KOPT-K1 (cell line): ENCODE results near the gene KRTCAP2.
"Not testable (repeated sequence)": the region's sequence is repeated elsewhere in the genome, so short reads cannot be mapped to it uniquely, and the experiment has no call there.

Experiments used
- H3K27ac ChIP-seq: fragments of 200-600 bp; sonication (generic); 2 replicates; pipeline ENCODE4 v1.5.1; 2016; ENCODE audit warnings: antibody characterized with exemption, mild to moderate bottlenecking, low read depth, low read length; ENCODE audit not compliant: poor library complexity, severe bottlenecking
- H3K36me3 ChIP-seq: fragments of 200-600 bp; sonication (generic); 2 replicates; pipeline ENCODE4 v1.5.1; 2017; ENCODE audit warnings: antibody characterized with exemption, mild to moderate bottlenecking, low read length, moderate library complexity; ENCODE audit not compliant: insufficient read depth
- H3K9me3 ChIP-seq: fragments of 200-600 bp; sonication (generic); 2 replicates; pipeline ENCODE4 v1.5.1; 2017; ENCODE audit warnings: antibody characterized with exemption, low read length, mild to moderate bottlenecking; ENCODE audit not compliant: insufficient read depth, poor library complexity, severe bottlenecking

The KRTCAP2 gene

DNA sequence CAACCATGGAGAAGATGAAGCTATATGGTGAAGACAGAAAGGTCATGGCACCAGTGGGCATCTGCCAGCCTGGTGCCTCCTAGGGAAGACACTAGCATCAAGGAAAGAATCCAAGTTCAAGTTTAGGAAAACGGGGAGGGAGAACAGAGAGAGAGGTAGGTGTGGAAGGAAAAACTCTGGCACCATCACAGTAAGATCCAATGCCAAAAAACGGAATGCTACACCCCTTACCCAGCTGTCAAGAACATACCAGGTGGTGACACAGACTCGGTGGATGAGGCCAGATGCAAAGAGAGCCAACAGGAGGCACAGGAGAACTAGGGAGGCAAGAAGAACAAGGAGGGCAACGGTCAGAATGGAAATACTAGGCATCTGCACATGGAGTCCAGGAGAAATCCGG is 3.6 kb downstream of the KRTCAP2 start:
- no peak overlapping the region for H3K27ac ChIP-seq

DNA sequence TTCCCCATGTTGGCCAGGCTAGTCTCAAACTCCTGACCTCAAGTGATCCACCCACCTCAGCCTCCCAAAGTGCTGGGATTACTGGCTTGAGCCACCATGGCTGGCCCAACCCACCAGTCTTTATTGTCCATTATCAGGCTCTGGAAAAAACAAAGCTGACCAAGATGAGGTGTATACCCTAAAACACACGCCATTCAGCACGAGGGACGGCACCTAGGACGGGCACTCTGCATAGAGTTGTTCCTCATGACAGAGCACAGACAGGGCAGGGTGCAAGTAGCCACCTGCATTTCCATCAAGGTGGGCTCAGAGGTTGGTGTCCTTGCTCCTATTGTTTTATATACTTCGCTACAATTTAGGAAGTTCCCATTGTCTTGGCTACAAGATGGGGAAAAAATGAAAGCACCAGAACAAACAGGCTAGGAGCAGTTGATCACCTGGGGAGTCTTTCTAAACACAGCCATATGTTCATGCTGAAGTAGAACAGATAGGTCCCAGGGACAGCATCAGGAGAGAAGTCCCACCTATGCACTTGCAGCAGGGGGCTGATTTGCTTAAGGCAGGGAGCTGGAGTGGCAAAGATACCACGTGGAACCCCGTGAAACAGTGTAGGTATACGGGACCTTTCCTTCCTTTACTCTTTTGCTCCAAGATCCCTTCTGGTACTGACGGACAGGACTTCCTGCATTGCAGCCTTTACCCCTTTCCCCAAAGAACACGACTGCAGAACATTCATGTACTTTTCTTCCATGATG is 4.5 kb downstream of the KRTCAP2 start:
- H3K36me3 ChIP-seq = peaks cover 19% of the 10 kb centered on the region; the same call in 1 of the 2 replicates
- no peaks in the 10 kb centered on the region for H3K9me3 ChIP-seq
- no peak overlapping the region for H3K27ac ChIP-seq

More for the DNA sequence above, 3.6 kb downstream of the KRTCAP2 start:
- no peaks in the 10 kb centered on the region for H3K9me3 ChIP-seq
- peaks cover 19% of the 10 kb centered on the region; the same call in 1 of the 2 replicates for H3K36me3 ChIP-seq

DNA sequence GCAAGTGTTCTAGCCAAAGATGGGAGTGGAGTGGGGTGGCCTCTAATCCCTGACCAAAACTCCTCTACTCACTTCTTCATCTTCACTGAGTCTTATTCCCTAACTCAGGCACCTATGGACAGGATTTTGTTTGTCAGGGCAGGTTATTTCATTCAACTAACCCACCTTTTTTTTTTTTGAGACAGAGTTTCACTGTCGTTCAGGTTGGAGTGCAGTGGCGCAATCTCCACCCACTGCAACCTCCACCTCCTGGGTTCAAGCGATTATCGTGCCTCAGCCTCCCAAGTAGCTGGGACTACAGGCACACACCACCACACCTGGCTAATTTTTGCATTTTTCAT is 5.0 kb downstream of the KRTCAP2 start:
- not testable (repeated sequence) for H3K9me3 ChIP-seq, H3K27ac ChIP-seq
- H3K36me3 ChIP-seq = peaks cover 19% of the 10 kb centered on the region; the same call in 1 of the 2 replicates

DNA sequence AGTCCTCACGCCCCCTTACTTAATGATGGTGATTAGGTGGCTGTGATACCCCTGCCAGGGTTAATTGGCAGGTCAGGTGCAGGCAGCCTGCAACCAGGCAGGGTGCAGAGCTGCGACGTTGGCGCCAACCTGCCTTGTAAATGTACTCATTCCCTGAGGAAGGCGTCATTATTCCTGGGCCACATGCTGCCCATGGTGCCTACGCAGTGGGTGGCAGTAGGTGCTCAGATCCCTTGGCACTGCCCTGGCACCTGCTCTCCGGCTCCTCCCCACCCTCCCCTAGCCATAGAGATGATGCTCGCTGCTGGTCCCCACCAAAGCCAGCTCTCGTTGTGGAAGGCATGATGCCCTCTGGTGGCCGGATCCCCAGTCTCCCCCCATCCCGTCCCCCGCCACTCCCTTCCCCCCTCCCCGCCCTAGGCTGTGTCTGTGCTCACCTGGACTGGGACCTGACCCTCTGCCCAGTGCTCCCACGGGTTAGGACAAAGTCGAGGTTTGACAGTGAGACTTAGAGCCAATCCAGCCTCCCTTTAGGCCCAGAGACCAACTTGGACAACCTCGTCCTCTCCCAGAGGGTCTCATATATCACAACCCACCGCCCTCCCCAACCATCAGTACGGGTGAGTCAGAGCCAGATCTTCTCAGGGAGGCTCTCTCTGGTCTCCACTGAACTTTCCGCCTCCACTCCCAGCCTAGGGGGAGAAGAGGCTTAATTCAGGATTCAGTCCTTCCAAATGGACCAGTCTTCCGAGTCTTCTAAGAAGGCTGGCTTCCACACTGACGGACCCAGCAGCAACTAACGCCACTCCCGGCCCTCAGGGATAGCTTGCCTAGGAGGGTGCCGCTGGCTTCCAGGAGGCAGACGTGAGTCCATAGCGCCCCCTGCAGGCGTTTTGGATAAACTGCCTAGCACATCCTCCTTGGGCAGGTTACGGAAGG is 5.7 kb downstream of the KRTCAP2 start:
- Histone ChIP-seq H3K9me3 (no peaks in the 10 kb centered on the region), H3K27ac (peak overlapping the region; percentile 28), H3K36me3 (peaks cover 19% of the 10 kb centered on the region; the same call in 1 of the 2 replicates)

DNA sequence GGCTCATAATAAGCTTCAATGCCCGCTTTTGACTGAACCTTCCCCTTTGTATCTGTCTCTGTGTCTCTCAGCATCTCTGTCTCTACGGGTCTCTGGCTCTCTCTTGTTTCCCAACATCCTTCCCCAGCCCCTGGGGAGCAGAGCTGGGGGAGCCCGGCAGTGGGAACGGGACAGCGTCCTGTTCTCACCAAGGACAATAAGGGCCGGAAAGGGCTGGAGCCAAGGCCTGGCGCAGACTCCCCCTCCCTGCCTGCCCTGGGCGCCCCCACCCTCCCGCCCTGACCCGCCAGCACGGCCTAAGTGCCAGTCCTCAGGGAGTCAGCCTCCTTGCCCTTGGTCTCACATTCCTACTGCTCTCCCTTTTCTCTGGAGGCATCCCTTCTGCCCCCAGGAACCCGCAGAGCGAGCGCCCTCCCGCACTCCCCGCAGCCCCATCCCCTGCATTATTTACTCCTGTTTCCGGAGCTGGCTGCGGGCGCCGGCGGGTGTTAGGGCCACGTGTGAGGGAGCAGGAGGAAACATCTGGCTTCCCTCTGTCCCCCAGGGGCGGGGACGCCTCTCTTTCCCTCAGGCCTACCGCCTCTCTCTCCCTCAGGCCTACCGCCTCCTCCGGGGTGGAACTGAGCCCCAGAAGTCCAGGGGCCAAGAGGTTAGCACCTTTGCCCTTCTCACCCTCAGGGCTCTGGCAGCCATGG is 6.5 kb downstream of the KRTCAP2 start:
- H3K36me3 ChIP-seq = peaks cover 19% of the 10 kb centered on the region; the same call in 1 of the 2 replicates
- H3K9me3 ChIP-seq = no peaks in the 10 kb centered on the region
- peak overlapping the region; percentile 28 for H3K27ac ChIP-seq

DNA sequence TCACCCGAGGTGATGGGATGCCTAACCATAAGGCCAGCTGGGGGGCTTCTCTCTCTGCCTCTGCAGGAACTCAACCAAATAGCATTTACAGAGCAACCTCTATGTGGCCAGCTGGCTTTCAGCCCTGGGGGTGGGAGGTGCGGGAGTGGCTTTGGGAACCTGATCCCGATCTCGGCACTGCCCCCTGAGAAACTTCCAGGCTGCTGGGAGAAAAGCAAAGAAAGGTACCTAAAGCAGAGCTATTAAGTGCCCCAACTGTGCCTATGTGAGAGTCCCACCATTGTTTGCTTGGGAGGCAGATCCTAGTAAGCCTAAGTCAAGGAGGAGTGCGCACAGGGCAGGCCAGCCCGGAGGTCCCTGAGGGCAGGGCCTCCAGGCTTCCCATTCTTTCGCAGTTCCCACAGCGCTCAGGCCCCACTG is 7.0 kb downstream of the KRTCAP2 start:
- Histone ChIP-seq H3K27ac (no peak overlapping the region), H3K9me3 (no peaks in the 10 kb centered on the region), H3K36me3 (peaks cover 19% of the 10 kb centered on the region; the same call in 1 of the 2 replicates)

DNA sequence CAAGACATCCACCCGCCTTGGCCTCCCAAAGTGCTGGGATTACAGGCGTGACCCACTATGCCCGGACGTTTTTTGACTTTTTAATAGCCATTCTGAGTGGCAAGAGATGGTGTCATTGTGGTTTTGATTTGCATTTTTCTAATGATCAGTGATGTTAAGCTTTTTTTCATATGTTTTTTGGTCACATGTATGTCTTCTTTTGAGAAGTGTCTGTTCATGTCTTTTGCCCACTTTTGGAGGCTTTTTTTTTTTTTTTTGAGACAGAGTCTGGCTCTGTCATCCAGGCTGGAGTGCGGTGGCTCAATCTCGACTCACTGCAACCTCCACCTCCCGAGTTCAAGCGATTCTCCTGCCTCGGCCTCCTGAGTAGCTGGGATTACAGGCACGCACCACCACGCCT is 8.5 kb downstream of the KRTCAP2 start:
- H3K27ac ChIP-seq, H3K9me3 ChIP-seq: not testable (repeated sequence)
- peaks cover 11% of the 10 kb centered on the region; the same call in 1 of the 2 replicates for H3K36me3 ChIP-seq

DNA sequence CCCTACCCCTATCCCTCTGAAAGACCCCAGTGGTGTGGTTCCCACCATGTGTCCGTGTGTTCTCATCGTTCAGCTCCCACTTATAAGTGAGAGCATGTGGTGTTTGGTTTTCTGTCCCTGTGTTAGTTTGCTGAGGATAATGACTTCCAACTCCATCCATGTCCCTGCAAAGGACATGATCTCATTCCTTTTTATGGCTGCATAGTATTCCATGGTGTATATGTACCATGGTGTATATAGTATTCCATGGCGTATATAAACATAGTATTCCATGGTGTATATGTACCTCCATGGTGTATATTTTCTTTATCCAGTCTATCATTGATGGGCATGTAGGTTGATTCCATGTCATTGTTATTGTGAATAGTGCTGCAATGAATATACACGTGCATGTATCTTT is 9.3 kb downstream of the KRTCAP2 start:
- H3K36me3 ChIP-seq, H3K27ac ChIP-seq, H3K9me3 ChIP-seq: not testable (repeated sequence)

DNA sequence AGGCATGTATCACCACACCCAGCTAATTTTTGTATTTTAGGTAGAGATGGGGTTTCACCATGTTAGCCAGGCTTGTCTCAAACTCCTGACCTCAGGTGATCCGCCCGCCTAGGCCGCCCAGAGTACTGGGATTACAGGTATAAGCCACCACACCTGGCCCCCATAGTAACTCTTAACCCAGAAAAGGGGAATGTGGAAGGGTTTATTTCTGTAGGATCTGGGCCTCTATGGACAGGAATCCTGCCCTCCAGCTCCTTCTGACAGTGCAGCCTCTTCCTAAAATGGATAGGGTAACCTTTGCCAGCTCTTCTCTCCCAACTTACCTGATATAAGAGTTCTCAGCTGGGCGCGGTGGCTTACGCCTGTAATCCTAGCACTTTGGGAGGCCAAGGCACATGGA is 10.5 kb downstream of the KRTCAP2 start:
- not testable (repeated sequence) for H3K36me3 ChIP-seq, H3K27ac ChIP-seq

DNA sequence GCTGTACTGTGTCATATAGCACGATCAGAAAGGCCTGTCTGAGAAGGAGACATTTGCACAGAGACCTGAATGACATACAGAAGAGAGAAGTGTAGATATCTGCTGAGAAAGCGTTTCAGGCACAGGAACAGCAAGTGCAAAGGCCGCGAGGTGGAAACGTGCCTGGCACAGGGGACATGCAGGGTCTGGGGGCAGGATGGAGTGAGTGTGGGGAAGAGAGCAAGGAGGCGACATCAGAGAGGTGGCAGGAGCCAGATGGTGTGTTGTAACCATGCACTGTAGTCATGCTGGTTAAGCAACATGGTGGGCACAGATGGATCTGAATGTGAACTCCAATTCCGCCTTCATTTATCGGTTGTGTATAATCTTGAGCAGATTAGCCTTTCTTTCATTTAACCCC is 13.0 kb downstream of the KRTCAP2 start:
- H3K9me3 ChIP-seq = no peaks in the 10 kb centered on the region
- no peaks in the 10 kb centered on the region for H3K36me3 ChIP-seq
- no peak overlapping the region for H3K27ac ChIP-seq

More for the DNA sequence above, 10.5 kb downstream of the KRTCAP2 start:
- H3K9me3 ChIP-seq = not testable (repeated sequence)

DNA sequence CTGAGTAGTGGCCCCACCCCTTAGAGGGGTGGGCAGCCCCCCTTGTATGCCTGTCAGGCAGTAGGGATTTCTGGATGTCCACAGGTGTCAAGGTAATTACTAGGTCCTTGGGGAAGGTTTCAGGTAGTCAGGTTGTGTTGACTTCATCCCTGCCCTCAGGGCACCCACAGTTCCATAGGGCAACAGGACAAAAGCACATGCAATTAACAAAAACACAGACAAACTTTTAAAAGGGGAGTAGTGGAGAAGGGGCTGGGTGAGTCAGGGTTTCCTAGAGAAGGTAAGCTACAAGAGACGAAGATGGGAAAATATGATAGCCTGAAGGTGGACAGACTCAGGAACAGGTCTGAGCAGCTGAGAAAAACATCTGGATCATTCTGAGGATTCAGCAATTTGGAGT is 14.1 kb downstream of the KRTCAP2 start:
- no peak overlapping the region for H3K27ac ChIP-seq
- H3K36me3 ChIP-seq = no peaks in the 10 kb centered on the region
- H3K9me3 ChIP-seq = no peaks in the 10 kb centered on the region

DNA sequence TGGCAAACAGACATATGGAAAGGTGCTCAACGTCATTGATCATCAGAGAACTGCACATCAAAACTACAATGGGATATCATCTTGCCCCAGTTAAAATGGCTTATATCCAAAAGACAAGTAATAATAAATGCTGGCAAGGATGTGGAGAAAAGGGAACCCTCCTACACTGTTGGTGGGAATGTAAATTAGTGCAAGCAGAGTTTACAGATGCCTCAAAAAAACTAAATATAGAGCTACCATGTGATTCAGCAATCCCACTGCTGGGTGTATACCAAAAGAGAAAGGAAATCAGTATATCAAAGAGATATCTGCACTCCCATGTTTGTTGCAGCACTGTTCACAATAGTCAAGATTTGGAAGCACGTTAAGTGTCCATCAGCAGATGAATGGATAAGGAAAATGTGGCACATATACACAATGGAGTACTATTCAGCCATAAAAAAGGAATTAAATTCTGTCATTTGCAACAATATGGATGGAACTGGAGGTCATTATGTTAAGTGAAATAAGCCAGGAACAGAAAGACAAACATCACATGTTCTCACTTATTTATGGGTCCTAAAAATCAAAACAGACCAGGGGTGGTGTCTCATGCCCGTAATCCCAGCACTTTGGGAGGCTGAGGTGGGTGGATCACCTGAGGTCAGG is 17.0 kb downstream of the KRTCAP2 start:
- not testable (repeated sequence) for H3K36me3 ChIP-seq, H3K27ac ChIP-seq, H3K9me3 ChIP-seq

DNA sequence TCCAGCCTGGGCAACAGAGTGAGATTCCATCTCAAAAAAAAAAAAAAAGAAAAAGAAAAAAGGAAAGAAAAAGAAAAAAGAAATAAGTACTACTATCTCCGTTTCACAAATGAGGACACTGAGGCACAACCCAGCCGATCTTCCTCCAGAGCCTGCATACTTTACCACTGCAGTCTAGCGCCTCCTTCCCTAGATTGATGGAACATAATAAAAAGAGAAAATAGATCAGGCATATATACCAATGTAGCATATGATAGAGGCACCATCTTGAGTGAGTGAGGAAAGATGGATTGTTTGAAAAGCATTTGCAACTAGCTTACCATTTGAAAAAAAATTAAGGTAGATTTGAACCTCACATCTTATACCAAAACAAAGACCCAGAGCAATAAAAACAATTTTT is 27.6 kb downstream of the KRTCAP2 start:
- Histone ChIP-seq H3K36me3 (no peaks in the 10 kb centered on the region), H3K27ac (no peak overlapping the region), H3K9me3 (no peaks in the 10 kb centered on the region)

DNA sequence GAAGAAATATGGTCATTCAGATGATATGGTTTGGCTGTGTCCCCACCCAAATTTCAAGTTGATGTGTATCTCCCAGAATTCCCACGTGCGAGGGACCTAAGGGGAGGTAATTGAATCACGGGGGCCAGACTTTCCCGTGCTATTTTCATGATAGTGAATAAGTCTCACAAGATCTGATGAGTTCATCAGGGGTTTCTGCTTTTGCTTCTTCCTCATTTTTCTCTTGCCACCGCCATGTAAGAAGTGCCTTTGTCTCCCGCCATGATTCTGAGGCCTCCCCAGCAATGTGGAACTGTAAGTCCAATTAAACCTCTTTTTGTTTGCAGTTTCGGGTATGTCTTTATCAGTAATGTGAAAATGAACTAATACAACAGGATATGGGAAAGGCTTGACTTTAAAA is 31.4 kb downstream of the KRTCAP2 start:
- Histone ChIP-seq H3K36me3 (no peaks in the 10 kb centered on the region), H3K27ac (no peak overlapping the region), H3K9me3 (no peaks in the 10 kb centered on the region)

DNA sequence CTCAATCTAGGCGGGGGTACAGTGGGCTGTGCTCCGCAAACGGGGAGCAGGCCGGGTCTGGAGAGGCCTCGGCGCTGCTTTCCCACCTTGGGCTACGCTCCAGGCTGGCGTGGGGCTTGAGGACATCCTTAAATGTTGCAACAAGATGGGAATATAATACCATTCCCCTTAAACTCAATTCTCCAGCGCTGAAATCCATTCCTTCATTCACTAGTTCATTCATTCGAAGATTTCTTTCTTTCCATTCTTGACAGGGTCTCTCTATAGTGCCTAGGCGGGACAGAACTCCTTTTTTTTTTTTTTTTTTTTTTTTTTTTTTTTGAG is 32.5 kb downstream of the KRTCAP2 start:
- Histone ChIP-seq H3K27ac (peak overlapping the region; percentile 78), H3K9me3 (no peaks in the 10 kb centered on the region), H3K36me3 (no peaks in the 10 kb centered on the region)
